ENCODE results near the gene FXYD3. TPM values are rescaled to one million over a fixed set of nuclear protein-coding genes. Genes with fewer than 3 reads are reported as not detected.

The FXYD3 gene
- total and polyA plus RNA-seq, 2 experiments from 2014 or later, result 0.81 TPM; not detected in 1

- H3K4me1 ChIP-seq (ENCODE audit: insufficient read depth), result peaks cover 30% of the 10 kb centered on the region
- no peak overlapping the region for H2AFZ ChIP-seq
Measured at GRCh38 chr19:35140962-35141836, 25.6 kb downstream of the FXYD3 start.

GRCh38 chr19:35141837-35142605, 26.4 kb downstream of the FXYD3 start:
- no peaks in the 10 kb centered on the region for H3K36me3 ChIP-seq (ENCODE audit: insufficient read depth)
- peak overlapping the region; percentile 99 for H3K4me2 ChIP-seq
- peak overlapping the region; percentile 89 for H3K4me3 ChIP-seq
- H3K4me1 ChIP-seq (ENCODE audit: insufficient read depth), result peaks cover 30% of the 10 kb centered on the region
- DNase-seq (ENCODE audit: low spot score) (no peak), ATAC-seq (peak; percentile 30)
- H3K79me2 ChIP-seq (replicated peaks; ENCODE audit: insufficient read depth), result no peaks in the 10 kb centered on the region
- H3K27ac Mint-ChIP-seq, result no peak overlapping the region
- H3K27ac ChIP-seq (ENCODE audit: low read depth), result peak overlapping the region; percentile 83
- H3K36me3 Mint-ChIP-seq (ENCODE audit: low read depth), result 0 out of 3 replicates have a peak, but pooled peaks cover 3% of the 10 kb centered on the region
- peaks cover 20% of the 10 kb centered on the region for H3K27me3 ChIP-seq (ENCODE audit: insufficient read depth)
- peak overlapping the region; percentile 76 for H3K4me3 Mint-ChIP-seq
- H2AFZ ChIP-seq, result peak overlapping the region; percentile 83
- no peaks in the 10 kb centered on the region for H3K9me2 ChIP-seq (ENCODE audit: insufficient read depth)
- H3K4me1 Mint-ChIP-seq, result peaks cover 40% of the 10 kb centered on the region
- TF ChIP-seq JUNB (IDR thresholded peaks at IDR 0.05; ENCODE audit: unreplicated experiment) (no peak), ZNF331 (CRISPR knock-in tag; IDR thresholded peaks at IDR 0.05; ENCODE audit: low read depth) (no peak), CTCF (conservative IDR thresholded peaks at IDR 0.05; ENCODE audit: low read depth in 2 of 2) (no peak), ZNF114 (CRISPR knock-in tag; IDR thresholded peaks at IDR 0.05) (no peak)
- 0 out of 2 replicates have a peak, but pooled peaks cover 4% of the 10 kb centered on the region for H4K20me1 ChIP-seq (replicated peaks; ENCODE audit: insufficient read depth)
- H3K27me3 Mint-ChIP-seq (ENCODE audit: insufficient read depth, low read depth, poor library complexity), result peaks cover 38% of the 10 kb centered on the region
- H3F3A ChIP-seq (replicated peaks; ENCODE audit: low read depth), result peaks cover 7% of the 10 kb centered on the region; the same call in 1 of the 2 replicates
- no peaks in the 10 kb centered on the region; the same call in 1 of the 3 replicates for H3K9me3 Mint-ChIP-seq

More at GRCh38 chr19:35140962-35141836, 25.6 kb downstream of the FXYD3 start:
- ATAC-seq, result peak; percentile 61
- Histone ChIP-seq H3F3A (replicated peaks; ENCODE audit: low read depth) (peaks cover 7% of the 10 kb centered on the region; the same call in 1 of the 2 replicates), H3K36me3 (ENCODE audit: insufficient read depth) (no peaks in the 10 kb centered on the region), H3K4me2 (peak overlapping the region; percentile 99), H3K4me3 (peak overlapping the region; percentile 89), H3K27ac (ENCODE audit: low read depth) (no peak overlapping the region), H3K79me2 (replicated peaks; ENCODE audit: insufficient read depth) (no peaks in the 10 kb centered on the region), H3K9me2 (ENCODE audit: insufficient read depth) (no peaks in the 10 kb centered on the region), H4K20me1 (replicated peaks; ENCODE audit: insufficient read depth) (0 out of 2 replicates have a peak, but pooled peaks cover 4% of the 10 kb centered on the region), H3K27me3 (ENCODE audit: insufficient read depth) (peaks cover 20% of the 10 kb centered on the region)
- TF ChIP-seq EZH2 (IDR thresholded peaks at IDR 0.05; ENCODE audit: low read depth, unreplicated experiment) (no peak), CREB1 (CRISPR knock-in tag; IDR thresholded peaks at IDR 0.05; ENCODE audit: low read depth) (no peak; the same call in 1 of the 2 replicates), POLR2AphosphoS5 (IDR thresholded peaks at IDR 0.05; ENCODE audit: low read depth) (peak; percentile 35), ZNF114 (CRISPR knock-in tag; IDR thresholded peaks at IDR 0.05) (no peak), CTCF (conservative IDR thresholded peaks at IDR 0.05; ENCODE audit: low read depth in 2 of 2) (peak; percentile 39 to 69)
- H3K27me3 Mint-ChIP-seq (ENCODE audit: insufficient read depth, low read depth, poor library complexity), result peaks cover 38% of the 10 kb centered on the region
- peak overlapping the region; percentile 76 for H3K4me3 Mint-ChIP-seq
- no peaks in the 10 kb centered on the region for H3K36me3 Mint-ChIP-seq (ENCODE audit: low read depth)
- peak; percentile 92 for DNase-seq (ENCODE audit: low spot score)
- no peaks in the 10 kb centered on the region; the same call in 1 of the 3 replicates for H3K9me3 Mint-ChIP-seq
- H3K4me1 Mint-ChIP-seq, result peaks cover 40% of the 10 kb centered on the region
- no peak overlapping the region for H3K27ac Mint-ChIP-seq

All from GM23338 (cell line).